IMR-90 (cell line): ENCODE results near the gene CAMTA1. TPM values are rescaled to one million over a fixed set of nuclear protein-coding genes. Genes with fewer than 3 reads are reported as not detected.

ENCODE experiments used
- ATAC-seq: fragments of 200-7000 bp; cut with Tn5 transposase; 2 replicates; pipeline ENCODE4 v1.9.1; 2020; ENCODE audit warnings: low read depth, mild to moderate bottlenecking, moderate library complexity
- BruUV-seq: library from RNA; stranded (reverse); fragments of 400-500 nt; replicated peaks from 2 replicates; lab custom pipeline; 2021; lab: Mats Ljungman, UMichigan
- CTCF ChIA-PET: fragments of 300-600 bp; formaldehyde crosslinking; extraction: SDS; loops from one replicate; lab custom pipeline; 2021; ENCODE audit warnings: antibody characterized with exemption; lab: Yijun Ruan, JAX
- POLR2A ChIA-PET: fragments of 300-600 bp; sonication (Branson Sonifier 250); formaldehyde crosslinking; loops from one replicate; lab custom pipeline; 2022; ENCODE audit warnings: antibody characterized with exemption; ENCODE audit not compliant: unreplicated experiment; lab: Charles Lee
- DNase-seq: peaks from one replicate; pipeline ENCODE4 v3.0.0; 2013
- H2AFZ ChIP-seq: replicated peaks from 2 replicates; pipeline ENCODE3; 2013; ENCODE audit warnings: low read length, mild to moderate bottlenecking; ENCODE audit not compliant: poor library complexity
- H2AK5ac ChIP-seq: 2 replicates; pipeline ENCODE4 v1.6.1; 2013; ENCODE audit warnings: low read depth, low read length, inconsistent platforms
- H2AK9ac ChIP-seq: replicated peaks from 2 replicates; pipeline ENCODE3; 2013; ENCODE audit warnings: mild to moderate bottlenecking, low read depth, low read length, moderate library complexity; ENCODE audit not compliant: poor library complexity
- H2BK120ac ChIP-seq: 2 replicates; pipeline ENCODE4 v1.6.1; 2013; ENCODE audit warnings: low read depth, low read length, inconsistent platforms
- H2BK15ac ChIP-seq: 3 replicates; pipeline ENCODE4 v1.6.1; 2013; ENCODE audit warnings: low read depth, low read length, inconsistent platforms
- H2BK20ac ChIP-seq: 2 replicates; pipeline ENCODE4 v1.6.1; 2013; ENCODE audit warnings: low read depth, mild to moderate bottlenecking, inconsistent platforms, low read length, moderate library complexity
- H2BK5ac ChIP-seq: 2 replicates; pipeline ENCODE4 v1.6.1; 2013; ENCODE audit warnings: mild to moderate bottlenecking, low read depth, low read length, inconsistent platforms; ENCODE audit not compliant: poor library complexity, severe bottlenecking
- H3K14ac ChIP-seq: replicated peaks from 2 replicates; pipeline ENCODE4 v1.6.1; 2013; ENCODE audit warnings: low read depth, low read length, inconsistent platforms
- H3K18ac ChIP-seq: 2 replicates; pipeline ENCODE4 v1.6.1; 2013; ENCODE audit warnings: low read depth, low read length, control low read depth
- H3K23ac ChIP-seq: 2 replicates; pipeline ENCODE4 v1.6.1; 2013; ENCODE audit warnings: low read depth, low read length, inconsistent platforms
- H3K27ac ChIP-seq: 2 replicates; pipeline ENCODE4 v1.5.1; 2013; ENCODE audit warnings: mild to moderate bottlenecking, control low read depth, low read length; ENCODE audit not compliant: insufficient read depth
- H3K27me3 ChIP-seq: 2 replicates; pipeline ENCODE4 v1.6.1; 2013; ENCODE audit warnings: low read length; ENCODE audit not compliant: control insufficient read depth, insufficient read depth
- H3K36me3 ChIP-seq: 2 replicates; pipeline ENCODE4 v1.6.1; 2013; ENCODE audit warnings: low read length, mixed read lengths; ENCODE audit not compliant: control insufficient read depth, insufficient read depth
- H3K4ac ChIP-seq: 2 replicates; pipeline ENCODE4 v1.6.1; 2013; ENCODE audit warnings: low read depth, low read length, inconsistent platforms
- H3K4me1 ChIP-seq: 2 replicates; pipeline ENCODE4 v1.6.1; 2013; ENCODE audit warnings: low read length, mixed read lengths; ENCODE audit not compliant: control insufficient read depth, insufficient read depth
- H3K4me2 ChIP-seq: 2 replicates; pipeline ENCODE4 v1.6.1; 2013; ENCODE audit warnings: low read depth, mild to moderate bottlenecking, control low read depth, low read length, moderate library complexity
- H3K4me3 ChIP-seq: 2 replicates; pipeline ENCODE4 v1.5.1; 2013; ENCODE audit warnings: low read depth, mild to moderate bottlenecking, control low read depth, low read length, moderate library complexity; ENCODE audit not compliant: insufficient read depth
- H3K56ac ChIP-seq: 2 replicates; pipeline ENCODE4 v1.6.1; 2013; ENCODE audit warnings: low read length, inconsistent platforms; ENCODE audit not compliant: insufficient read depth; ENCODE audit errors: extremely low read depth
- H3K79me1 ChIP-seq, 2 experiments: 2 replicates each; pipeline ENCODE4 v1.6.1; 2013; ENCODE audit warnings: low read length in 2 of 2, inconsistent platforms in 1 of 2, low read depth in 1 of 2
- H3K9ac ChIP-seq: 2 replicates; pipeline ENCODE4 v1.6.1; 2013; ENCODE audit warnings: low read depth, low read length, control low read depth
- H3K9me1 ChIP-seq: 2 replicates; pipeline ENCODE4 v1.6.1; 2013; ENCODE audit warnings: low read length, inconsistent platforms; ENCODE audit not compliant: insufficient read depth
- H3K9me3 ChIP-seq: 2 replicates; pipeline ENCODE4 v1.6.1; 2013; ENCODE audit warnings: low read length; ENCODE audit not compliant: control insufficient read depth, insufficient read depth
- H4K20me1 ChIP-seq: 2 replicates; pipeline ENCODE4 v1.6.1; 2013; ENCODE audit warnings: low read length, inconsistent platforms; ENCODE audit not compliant: insufficient read depth
- H4K5ac ChIP-seq: 2 replicates; pipeline ENCODE4 v1.6.1; 2013; ENCODE audit warnings: mild to moderate bottlenecking, low read depth, low read length, control low read depth
- H4K8ac ChIP-seq, 2 experiments: 2 replicates each; pipeline ENCODE4 v1.6.1; 2013; ENCODE audit warnings: low read depth in 2 of 2, low read length in 2 of 2, control low read depth in 1 of 2, inconsistent platforms in 1 of 2
- H4K91ac ChIP-seq: 2 replicates; pipeline ENCODE4 v1.6.1; 2013; ENCODE audit warnings: low read depth, low read length, inconsistent platforms; ENCODE audit not compliant: insufficient read depth
- MAZ ChIP-seq: IDR thresholded peaks from 2 replicates; pipeline ENCODE4 v1.6.1; 2012; ENCODE audit warnings: low read depth, mild to moderate bottlenecking, low read length, improper control_type of control experiment, moderate library complexity, borderline replicate concordance
- NFE2L2 ChIP-seq: fragments of 150-350 bp; IDR thresholded peaks from 2 replicates; pipeline ENCODE4 v1.6.1; 2016; ENCODE audit warnings: low read depth, mild to moderate bottlenecking, low read length
- SMC3 ChIP-seq: fragments of 150-350 bp; IDR thresholded peaks from 2 replicates; pipeline ENCODE4 v1.6.1; 2016; ENCODE audit warnings: low read depth, mild to moderate bottlenecking, antibody characterized with exemption, low read length, moderate library complexity
- USF2 ChIP-seq: fragments of 150-350 bp; IDR thresholded peaks from 2 replicates; pipeline ENCODE4 v1.6.1; 2017; ENCODE audit warnings: mild to moderate bottlenecking, antibody characterized with exemption, low read length, low read depth
- WGBS, 2 experiments: methylation state at CpG; one replicate each; pipeline versions ENCODE4 v1.1.5 to v1.1.7; 2013; ENCODE audit warnings: missing lambda C conversion rate in 2 of 2; ENCODE audit not compliant: insufficient read length in 1 of 2; ENCODE audit errors: extremely low coverage in 2 of 2; 5-methylcytosine and 5-hydroxymethylcytosine counted together
- dilution Hi-C: fragments of 300-500 bp; cut with HindIII; formaldehyde crosslinking; loops from one replicate; pipeline ENCODE4 v1.14.3; 2018; ENCODE audit warnings: low sequenced_read_pairs; ENCODE audit not compliant: unreplicated experiment
- in situ Hi-C: fragments of 300-500 bp; cut with MboI; formaldehyde crosslinking; loops from 3 replicates; pipeline ENCODE4 v1.14.3; 2019; ENCODE audit warnings: low sequenced_read_pairs, inconsistent platforms, mixed read lengths
- intact Hi-C: fragments of 100-400 bp; cut with micrococcal nuclease; formaldehyde crosslinking; loops from 2 replicates; pipeline ENCODE4 v1.10.0; 2022
- polyA plus RNA-seq, 3 experiments: library from polyadenylated mRNA; depleted of rRNA; stranded (reverse); fragments of >200 nt; gene quantifications; 2 replicates each; pipeline ENCODE4 v1.2.3, GENCODE V29; 2012; ENCODE audit warnings: low replicate concordance in 1 of 3
- total RNA-seq: library from RNA; depleted of rRNA; stranded (reverse); fragments of >200 nt; gene quantifications from 2 replicates; pipeline ENCODE4 v1.2.3, GENCODE V29; 2012

Gene CAMTA1
- total and polyA plus RNA-seq, 2 of the 4 experiments (the other 2 are of a cell fraction), result 35.5 to 74.3 TPM

DNA sequence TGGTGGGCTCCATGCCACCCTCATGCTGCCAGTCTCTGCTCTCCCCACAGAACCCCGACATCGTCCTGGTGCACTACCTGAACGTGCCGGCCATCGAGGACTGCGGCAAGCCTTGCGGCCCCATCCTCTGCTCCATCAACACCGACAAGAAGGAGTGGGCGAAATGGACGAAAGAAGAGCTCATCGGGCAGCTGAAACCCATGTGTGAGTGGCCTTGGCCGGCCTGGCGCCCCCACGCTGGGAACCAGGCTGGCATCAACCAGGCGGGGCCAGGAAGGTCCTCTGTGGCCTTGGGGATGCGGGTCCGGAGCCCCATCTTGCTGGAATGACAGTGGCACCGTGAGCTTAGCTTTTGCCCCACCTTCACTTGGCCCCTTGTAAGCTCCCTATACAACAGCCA is 855.1 kb downstream of the CAMTA1 start:
- Histone ChIP-seq H2BK5ac (no peak overlapping the region), H3K4ac (no peak overlapping the region), H3K9me3 (no peaks in the 10 kb centered on the region), H3K4me1 (peaks cover 8% of the 10 kb centered on the region; the same call in 1 of the 2 replicates), H2BK120ac (no peak overlapping the region), H3K14ac (no peak overlapping the region), H2AFZ (no peak overlapping the region), H4K91ac (no peak overlapping the region), H3K27ac (no peak overlapping the region), H3K4me3 (no peak overlapping the region), H3K36me3 (no peaks in the 10 kb centered on the region), H2AK9ac (no peak overlapping the region), H3K56ac (no peak overlapping the region), H4K5ac (no peak overlapping the region), H2BK15ac (no peak overlapping the region), H3K23ac (no peak overlapping the region), H3K18ac (no peak overlapping the region), H2BK20ac (no peak overlapping the region), H3K9ac (no peak overlapping the region), H4K20me1 (no peaks in the 10 kb centered on the region), H3K27me3 (peaks cover 3% of the 10 kb centered on the region; the same call in 1 of the 2 replicates), H3K9me1 (no peaks in the 10 kb centered on the region), H3K4me2 (no peak overlapping the region), H4K8ac (no peak overlapping the region), H2AK5ac (no peak overlapping the region), H3K79me1 (no peaks in the 10 kb centered on the region)
- BruUV-seq, result no TSS peak
- ChIA-PET POLR2A (no interaction called here), CTCF (no interaction called here)
- TF ChIP-seq NFE2L2, result no peak
- no peak for TF ChIP-seq SMC3
- TF ChIP-seq USF2, result no peak
- TF ChIP-seq MAZ, result no peak
- ATAC-seq (no peak), DNase-seq (no peak)
- dilution Hi-C loops, result no loop called here
- in situ Hi-C loops, result loop anchor here (10.0 kb wide), 1 partner anchor 836 kb away; no protein-coding TSS in a partner anchor
- intact Hi-C loops, result loop anchor here (10.0 kb wide), 2 partner anchors 346 to 936 kb away; partner anchors contain the start of gene DNAJC11
- WGBS, 2 experiments, result no CpG with 5 or more reads among the region's 18 CpGs
